ENCODE measurements around the gene CHCHD1. TPM values are rescaled to one million over a fixed set of nuclear protein-coding genes. Genes with fewer than 3 reads are reported as not detected.
A peak's percentile ranks its signal among the peaks of the same experiment; 100 is the strongest.

The CHCHD1 gene
- total RNA-seq, 1 donor from 2014 or later = 19.4 TPM

GRCh38 chr10:73817826-73818225 lies 36.0 kb downstream of the CHCHD1 start:
- Histone ChIP-seq H3K27ac (no peak overlapping the region), H3K36me3 (peaks cover 37% of the 10 kb centered on the region), H3K27me3 (no peaks in the 10 kb centered on the region), H3K4me1 (peaks cover 15% of the 10 kb centered on the region), H3K4me3 (no peak overlapping the region), H3K9me3 (no peaks in the 10 kb centered on the region)
- TF ChIP-seq, protein P1, sequence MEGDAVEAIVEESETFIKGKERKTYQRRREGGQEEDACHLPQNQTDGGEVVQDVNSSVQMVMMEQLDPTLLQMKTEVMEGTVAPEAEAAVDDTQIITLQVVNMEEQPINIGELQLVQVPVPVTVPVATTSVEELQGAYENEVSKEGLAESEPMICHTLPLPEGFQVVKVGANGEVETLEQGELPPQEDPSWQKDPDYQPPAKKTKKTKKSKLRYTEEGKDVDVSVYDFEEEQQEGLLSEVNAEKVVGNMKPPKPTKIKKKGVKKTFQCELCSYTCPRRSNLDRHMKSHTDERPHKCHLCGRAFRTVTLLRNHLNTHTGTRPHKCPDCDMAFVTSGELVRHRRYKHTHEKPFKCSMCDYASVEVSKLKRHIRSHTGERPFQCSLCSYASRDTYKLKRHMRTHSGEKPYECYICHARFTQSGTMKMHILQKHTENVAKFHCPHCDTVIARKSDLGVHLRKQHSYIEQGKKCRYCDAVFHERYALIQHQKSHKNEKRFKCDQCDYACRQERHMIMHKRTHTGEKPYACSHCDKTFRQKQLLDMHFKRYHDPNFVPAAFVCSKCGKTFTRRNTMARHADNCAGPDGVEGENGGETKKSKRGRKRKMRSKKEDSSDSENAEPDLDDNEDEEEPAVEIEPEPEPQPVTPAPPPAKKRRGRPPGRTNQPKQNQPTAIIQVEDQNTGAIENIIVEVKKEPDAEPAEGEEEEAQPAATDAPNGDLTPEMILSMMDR (IDR thresholded peaks at IDR 0.05) = no peak
- intact Hi-C loops (cut with DNase I) = no loop called here
- DNase-seq (no peak), ATAC-seq (no peak)

DNA sequence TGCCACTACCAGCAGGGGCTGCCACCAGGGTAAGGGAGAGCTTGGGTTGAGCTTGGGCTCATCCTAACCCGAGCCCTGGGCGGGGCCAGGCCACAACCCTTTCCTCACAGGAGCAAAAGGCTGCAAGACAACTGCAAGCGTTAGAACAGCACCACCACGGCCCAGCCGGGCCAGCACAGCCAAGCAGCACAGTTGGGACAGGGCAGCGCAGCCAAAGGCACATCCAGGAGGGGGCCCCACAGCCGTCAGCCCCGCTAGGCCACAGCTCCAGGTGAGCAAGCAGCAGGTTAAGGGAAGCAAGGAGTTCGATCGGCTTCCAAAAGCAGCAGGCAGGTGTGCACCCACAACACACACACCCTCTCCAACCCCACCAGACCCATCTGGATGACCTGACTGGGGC lies 36.6 kb downstream of the CHCHD1 start:
- H3K4me1 ChIP-seq = peaks cover 15% of the 10 kb centered on the region
- H3K4me3 ChIP-seq = no peak overlapping the region
- DNase-seq = no peak
- TF ChIP-seq, protein P1 (IDR thresholded peaks at IDR 0.05) = no peak
- H3K9me3 ChIP-seq = no peaks in the 10 kb centered on the region
- no peak overlapping the region for H3K27ac ChIP-seq
- intact Hi-C loops (cut with DNase I) = no loop called here
- peaks cover 36% of the 10 kb centered on the region for H3K36me3 ChIP-seq
- H3K27me3 ChIP-seq = no peaks in the 10 kb centered on the region
- ATAC-seq = no peak

DNA sequence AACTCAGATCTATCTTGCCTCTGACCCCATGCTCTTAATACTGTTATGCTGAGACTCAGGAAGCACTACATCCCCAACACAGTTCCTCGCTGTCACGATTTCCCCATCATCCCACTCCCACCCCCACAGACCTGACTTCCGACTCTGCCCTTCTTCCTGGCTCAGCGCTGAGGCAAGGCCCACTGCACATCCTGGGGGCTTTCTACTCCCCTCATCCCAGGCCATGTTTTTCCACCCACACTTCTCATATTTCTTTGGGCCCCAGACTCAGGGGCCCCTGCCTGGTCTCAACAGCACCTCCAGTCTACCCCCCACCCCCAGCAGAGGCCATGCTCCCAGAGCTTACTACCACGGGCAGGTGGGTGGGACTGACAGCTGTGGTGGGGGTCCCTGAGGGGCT lies 37.2 kb downstream of the CHCHD1 start:
- H3K9me3 ChIP-seq = no peaks in the 10 kb centered on the region
- peaks cover 37% of the 10 kb centered on the region for H3K36me3 ChIP-seq
- peak overlapping the region; percentile 72 for H3K27ac ChIP-seq
- ATAC-seq (peak; percentile 3), DNase-seq (no peak)
- no peak overlapping the region for H3K4me3 ChIP-seq
- intact Hi-C loops (cut with DNase I) = no loop called here
- H3K27me3 ChIP-seq = no peaks in the 10 kb centered on the region
- TF ChIP-seq, protein P1 (IDR thresholded peaks at IDR 0.05) = no peak
- H3K4me1 ChIP-seq = peaks cover 15% of the 10 kb centered on the region

DNA sequence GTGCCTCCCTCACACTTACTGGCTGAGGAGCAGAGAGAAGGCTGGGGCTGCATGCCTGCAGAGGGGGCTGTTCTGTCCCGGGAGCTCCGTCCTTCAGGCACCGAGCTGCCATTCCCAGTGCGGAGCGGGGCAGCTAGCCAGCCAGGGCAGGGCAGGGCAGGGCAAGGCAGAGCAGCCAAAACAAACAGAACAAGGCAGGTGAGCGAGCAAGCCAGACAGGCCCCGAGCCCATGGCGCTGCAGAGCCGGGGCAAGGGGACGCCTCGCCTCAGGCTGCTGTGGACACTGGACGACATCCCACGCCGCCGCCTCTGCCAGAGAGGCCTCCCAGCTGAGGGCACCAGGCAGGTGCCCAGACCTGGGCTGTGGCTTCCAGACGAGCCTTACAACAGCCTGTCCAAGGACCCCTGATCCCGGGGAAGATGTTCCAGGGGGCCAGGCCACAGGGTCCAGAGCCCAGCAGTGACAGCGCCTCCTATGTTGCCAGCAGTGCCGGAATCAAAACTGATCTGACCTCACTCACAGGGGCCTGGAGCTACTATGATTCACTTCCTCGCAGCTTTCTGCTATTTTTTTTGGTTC lies 37.8 kb downstream of the CHCHD1 start:
- no peaks in the 10 kb centered on the region for H3K9me3 ChIP-seq
- peaks cover 38% of the 10 kb centered on the region for H3K36me3 ChIP-seq
- TF ChIP-seq, protein P1 (IDR thresholded peaks at IDR 0.05) = no peak
- intact Hi-C loops (cut with DNase I) = no loop called here
- H3K4me1 ChIP-seq = peaks cover 15% of the 10 kb centered on the region
- ATAC-seq = peak; percentile 91
- peak overlapping the region; percentile 72 for H3K27ac ChIP-seq
- no peak overlapping the region for H3K4me3 ChIP-seq
- DNase-seq = peak; percentile 93
- H3K27me3 ChIP-seq = no peaks in the 10 kb centered on the region

GRCh38 chr10:73823391-73823790 lies 41.5 kb downstream of the CHCHD1 start:
- peaks cover 5% of the 10 kb centered on the region for H3K4me1 ChIP-seq
- ATAC-seq (no peak), DNase-seq (no peak)
- H3K9me3 ChIP-seq = no peaks in the 10 kb centered on the region
- intact Hi-C loops (cut with DNase I) = no loop called here
- no peak overlapping the region for H3K4me3 ChIP-seq
- TF ChIP-seq, protein P1 (IDR thresholded peaks at IDR 0.05) = no peak
- H3K36me3 ChIP-seq = peaks cover 42% of the 10 kb centered on the region
- no peaks in the 10 kb centered on the region for H3K27me3 ChIP-seq
- H3K27ac ChIP-seq = no peak overlapping the region

All from upper lobe of right lung (tissue), 1 donor.